22Rv1 (cell line): ENCODE data around the gene PDGFA.

ENCODE experiments used
- H3K27ac ChIP-seq: fragments of 450-650 bp; 2 replicates; pipeline ENCODE4 v1.5.1; 2017
- CTCF ChIP-seq: fragments of 450-650 bp; IDR thresholded peaks from 2 replicates; pipeline ENCODE4 v1.5.1; 2017; ENCODE audit warnings: mild to moderate bottlenecking
- ZFX ChIP-seq: fragments of 450-650 bp; IDR thresholded peaks from 2 replicates; pipeline ENCODE4 v1.6.1; 2017; ENCODE audit warnings: antibody characterized with exemption, borderline replicate concordance

PDGFA gene

GRCh38 chr7:513521-514166 lies 6.0 kb downstream of the PDGFA start:
- TF ChIP-seq ZFX (no peak), CTCF (no peak)
- H3K27ac ChIP-seq: no peak overlapping the region

GRCh38 chr7:512541-513311 lies 6.9 kb downstream of the PDGFA start:
- TF ChIP-seq ZFX: no peak
- TF ChIP-seq CTCF: no peak
- H3K27ac ChIP-seq: no peak overlapping the region

DNA sequence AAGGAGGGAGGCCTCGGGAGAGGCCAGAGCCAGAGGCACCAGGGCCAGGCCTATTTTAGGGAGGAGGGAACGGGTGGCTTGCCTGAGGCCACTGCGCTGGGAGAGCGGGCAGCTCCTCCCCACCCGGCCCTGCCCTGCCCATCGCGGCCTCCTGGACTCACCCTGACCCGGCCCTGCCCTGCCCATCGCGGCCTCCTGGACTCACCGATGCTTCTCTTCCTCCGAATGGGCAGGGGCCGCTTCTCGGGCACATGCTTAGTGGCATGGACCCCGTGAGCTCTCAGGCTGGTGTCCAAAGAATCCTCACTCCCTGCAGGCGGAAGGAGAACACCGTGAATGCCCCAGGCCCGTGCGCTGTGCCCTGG lies 7.5 kb downstream of the PDGFA start:
- no peak for TF ChIP-seq CTCF
- TF ChIP-seq ZFX: no peak
- no peak overlapping the region for H3K27ac ChIP-seq

DNA sequence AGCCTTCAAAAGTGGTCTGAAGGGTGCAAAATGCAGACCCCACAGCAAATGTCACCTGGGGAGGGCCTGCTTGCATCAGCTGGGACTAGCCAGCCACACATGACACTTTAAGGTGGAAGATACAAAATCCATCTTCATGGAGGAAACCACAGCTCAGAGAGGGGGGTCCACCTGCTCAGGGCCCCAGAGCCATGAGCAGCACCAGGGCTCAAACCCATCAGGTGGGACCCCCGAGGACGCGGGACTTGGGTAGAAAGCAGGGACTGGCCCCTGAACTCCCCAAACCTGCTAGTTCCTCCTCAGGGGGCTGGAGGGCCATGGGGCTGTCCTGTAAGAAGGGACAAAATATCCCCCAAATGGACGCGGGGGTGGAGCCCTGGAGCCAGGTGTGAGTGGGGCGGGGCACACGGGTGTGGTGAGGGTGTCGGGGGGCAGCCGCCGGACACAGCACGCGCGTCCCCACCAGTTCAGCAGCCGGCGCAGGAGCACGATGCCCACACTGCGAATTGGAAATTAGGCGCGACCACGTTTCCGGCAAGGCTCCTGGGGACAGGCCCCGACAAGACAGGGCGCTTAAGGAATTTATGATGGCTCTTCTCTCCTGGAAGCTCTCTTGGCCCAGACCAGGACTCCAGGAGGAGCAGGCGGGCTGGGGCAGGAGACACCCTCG lies 8.0 kb downstream of the PDGFA start:
- no peak for TF ChIP-seq CTCF
- no peak for TF ChIP-seq ZFX
- no peak overlapping the region for H3K27ac ChIP-seq

- H3K27ac ChIP-seq: no peak overlapping the region
- TF ChIP-seq CTCF (no peak), ZFX (no peak)
Observed at GRCh38 chr7:510782-511281, 8.8 kb downstream of the PDGFA start.

DNA sequence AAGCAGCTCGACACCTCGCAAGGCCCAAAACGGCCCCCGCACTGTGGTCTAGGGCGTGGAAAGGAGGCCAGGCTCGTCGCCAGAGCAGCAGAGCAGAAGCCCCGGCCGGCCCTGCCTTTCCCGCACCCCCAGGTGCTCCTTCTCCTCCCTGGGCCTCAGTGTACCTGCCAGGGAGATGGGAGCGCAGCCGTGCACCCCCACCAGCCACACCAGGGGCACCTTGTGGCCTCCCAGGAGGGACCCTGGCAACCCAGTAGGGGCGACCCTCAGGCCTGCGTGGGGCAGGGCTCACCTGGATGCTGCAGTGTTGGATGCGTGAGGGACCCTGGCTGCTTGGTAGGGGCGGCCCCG lies 9.5 kb downstream of the PDGFA start:
- TF ChIP-seq CTCF (no peak), ZFX (no peak)
- no peak overlapping the region for H3K27ac ChIP-seq
